Esophagus (tissue), 2 donors: Measurements from ENCODE around the gene MALRD1. TPM values are rescaled to one million over a fixed set of nuclear protein-coding genes. Genes with fewer than 3 reads are reported as not detected.

Experiments
- H3K27ac ChIP-seq, 2 donors: one replicate each; pipeline ENCODE4 v1.5.1; 2013; ENCODE audit warnings: low read depth in 2 of 2, mild to moderate bottlenecking in 2 of 2, inconsistent platforms in 1 of 2, low read length in 1 of 2, moderate library complexity in 1 of 2
- H3K27me3 ChIP-seq, 2 donors: one replicate each; pipeline ENCODE4 v1.6.1; 2013; ENCODE audit warnings: low read length in 2 of 2, control low read depth in 1 of 2, mild to moderate bottlenecking in 1 of 2; ENCODE audit not compliant: insufficient read depth in 2 of 2, control insufficient read depth in 1 of 2
- H3K36me3 ChIP-seq, 2 donors: one replicate each; pipeline ENCODE4 v1.6.1; 2013; ENCODE audit warnings: low read length in 1 of 2; ENCODE audit not compliant: control insufficient read depth in 2 of 2, insufficient read depth in 2 of 2
- H3K4me1 ChIP-seq, 2 donors: one replicate each; pipeline ENCODE4 v1.6.1; 2013; ENCODE audit warnings: low read length in 1 of 2; ENCODE audit not compliant: control insufficient read depth in 2 of 2, insufficient read depth in 2 of 2
- H3K4me3 ChIP-seq, 2 donors: one replicate each; pipeline ENCODE4 v1.5.1; 2013; ENCODE audit warnings: low read length in 2 of 2, mild to moderate bottlenecking in 2 of 2, low read depth in 1 of 2, moderate library complexity in 1 of 2
- H3K9me3 ChIP-seq, 2 donors: one replicate each; pipeline ENCODE4 v1.6.1; 2013; ENCODE audit warnings: mild to moderate bottlenecking in 2 of 2, low read depth in 1 of 2, low read length in 1 of 2, moderate library complexity in 1 of 2; ENCODE audit not compliant: control insufficient read depth in 2 of 2, insufficient read depth in 1 of 2
- WGBS, 2 donors: extraction: QIAGEN DNeasy Blood & Tissue Kit; methylation state at CpG; one replicate each; pipeline ENCODE4 v1.1.7; 2013; 5-methylcytosine and 5-hydroxymethylcytosine counted together
- polyA plus RNA-seq, 2 donors: library from polyadenylated mRNA; stranded (reverse); fragments of 200-250 nt; gene quantifications; one replicate each; pipeline ENCODE4 v1.2.3, GENCODE V29; 2013
- donor health status: healthy with polysubstance abuse.
- donor health status: Bipolar disorder and iron deficiency.

MALRD1 gene
- polyA plus RNA-seq, 2 donors: 0.07 to 0.14 TPM

- Histone ChIP-seq H3K27ac (no peak overlapping the region), H3K4me1 (no peaks in the 10 kb centered on the region), H3K9me3 (no peaks in the 10 kb centered on the region), H3K4me3 (no peak overlapping the region), H3K27me3 (no peaks in the 10 kb centered on the region), H3K36me3 (no peaks in the 10 kb centered on the region)
- 84 to 88% methylated on average over 6 of the region's 6 CpGs for WGBS, 2 donors
Observed at GRCh38 chr10:19578571-19578970, 530.0 kb downstream of the MALRD1 start.

- Histone ChIP-seq H3K4me1 (no peaks in the 10 kb centered on the region), H3K4me3 (no peak overlapping the region), H3K27ac (no peak overlapping the region), H3K9me3 (no peaks in the 10 kb centered on the region), H3K27me3 (no peaks in the 10 kb centered on the region), H3K36me3 (no peaks in the 10 kb centered on the region)
- WGBS, 2 donors: 80 to 82% methylated on average over 7 of the region's 7 CpGs
Observed at GRCh38 chr10:19579761-19580545, 531.4 kb downstream of the MALRD1 start.

GRCh38 chr10:19580691-19581090 lies 532.1 kb downstream of the MALRD1 start:
- H3K27ac ChIP-seq: no peak overlapping the region
- H3K36me3 ChIP-seq: no peaks in the 10 kb centered on the region
- H3K27me3 ChIP-seq: no peaks in the 10 kb centered on the region

GRCh38 chr10:19588608-19589007 lies 540.0 kb downstream of the MALRD1 start:
- H3K4me1 ChIP-seq: no peaks in the 10 kb centered on the region
- no peak overlapping the region for H3K27ac ChIP-seq
- no peak overlapping the region for H3K4me3 ChIP-seq
- no peaks in the 10 kb centered on the region for H3K27me3 ChIP-seq
- WGBS, 2 donors: 74 to 81% methylated on average over 8 of the region's 8 CpGs
- no peaks in the 10 kb centered on the region for H3K36me3 ChIP-seq
- no peaks in the 10 kb centered on the region for H3K9me3 ChIP-seq

More at GRCh38 chr10:19580691-19581090, 532.1 kb downstream of the MALRD1 start:
- Histone ChIP-seq H3K4me1 (no peaks in the 10 kb centered on the region), H3K4me3 (no peak overlapping the region), H3K9me3 (no peaks in the 10 kb centered on the region)
- 57 to 72% methylated on average over 1 of the region's 1 CpG for WGBS, 2 donors

GRCh38 chr10:19592276-19592675 lies 543.7 kb downstream of the MALRD1 start:
- H3K9me3 ChIP-seq: no peaks in the 10 kb centered on the region
- no peak overlapping the region for H3K4me3 ChIP-seq
- no peaks in the 10 kb centered on the region for H3K4me1 ChIP-seq
- no peak overlapping the region for H3K27ac ChIP-seq
- WGBS, 2 donors: 84 to 89% methylated on average over 5 of the region's 5 CpGs
- H3K27me3 ChIP-seq: no peaks in the 10 kb centered on the region
- no peaks in the 10 kb centered on the region for H3K36me3 ChIP-seq

GRCh38 chr10:19595212-19595845 lies 546.7 kb downstream of the MALRD1 start:
- H3K4me1 ChIP-seq: no peaks in the 10 kb centered on the region
- WGBS, 2 donors: 90 to 91% methylated on average over 9 of the region's 9 CpGs
- no peaks in the 10 kb centered on the region for H3K9me3 ChIP-seq
- no peak overlapping the region for H3K4me3 ChIP-seq
- no peaks in the 10 kb centered on the region for H3K36me3 ChIP-seq
- H3K27ac ChIP-seq: no peak overlapping the region
- H3K27me3 ChIP-seq: no peaks in the 10 kb centered on the region

GRCh38 chr10:19605806-19606205 lies 557.2 kb downstream of the MALRD1 start:
- no peaks in the 10 kb centered on the region for H3K4me1 ChIP-seq
- no peak overlapping the region for H3K27ac ChIP-seq
- no peaks in the 10 kb centered on the region for H3K36me3 ChIP-seq
- H3K9me3 ChIP-seq: no peaks in the 10 kb centered on the region
- no peak overlapping the region for H3K4me3 ChIP-seq
- WGBS, 2 donors: 89 to 93% methylated on average over 2 of the region's 2 CpGs
- no peaks in the 10 kb centered on the region for H3K27me3 ChIP-seq

GRCh38 chr10:19606968-19607367 lies 558.4 kb downstream of the MALRD1 start:
- Histone ChIP-seq H3K9me3 (no peaks in the 10 kb centered on the region), H3K4me1 (no peaks in the 10 kb centered on the region), H3K27me3 (no peaks in the 10 kb centered on the region), H3K36me3 (no peaks in the 10 kb centered on the region), H3K4me3 (no peak overlapping the region), H3K27ac (no peak overlapping the region)
- 72 to 73% methylated on average over 4 of the region's 4 CpGs for WGBS, 2 donors

- H3K9me3 ChIP-seq: no peaks in the 10 kb centered on the region
- no peak overlapping the region for H3K27ac ChIP-seq
- H3K27me3 ChIP-seq: no peaks in the 10 kb centered on the region
- no peaks in the 10 kb centered on the region for H3K4me1 ChIP-seq
- H3K4me3 ChIP-seq: no peak overlapping the region
- H3K36me3 ChIP-seq: no peaks in the 10 kb centered on the region
Observed at GRCh38 chr10:19611775-19612174, 563.2 kb downstream of the MALRD1 start.

- Histone ChIP-seq H3K27me3 (no peaks in the 10 kb centered on the region), H3K9me3 (no peaks in the 10 kb centered on the region), H3K4me1 (no peaks in the 10 kb centered on the region), H3K27ac (no peak overlapping the region), H3K4me3 (no peak overlapping the region), H3K36me3 (no peaks in the 10 kb centered on the region)
- 42 to 63% methylated on average over 2 of the region's 2 CpGs for WGBS, 2 donors
Observed at GRCh38 chr10:19616966-19617365, 568.4 kb downstream of the MALRD1 start.
